CD14-positive monocyte (primary cell): ENCODE results near the gene KLRK1. TPM values are rescaled to one million over a fixed set of nuclear protein-coding genes. Genes with fewer than 3 reads are reported as not detected.
"Not testable (repeated sequence)": the region's sequence is repeated elsewhere in the genome, so short reads cannot be mapped to it uniquely, and the experiment has no call there.

Experiments used
- DNase-seq, 3 donors: peaks; one replicate each; pipeline ENCODE4 v3.0.0-alpha.2; 2011 to 2022
- H2AFZ ChIP-seq: 2 replicates; pipeline ENCODE4 v1.6.0; 2012; ENCODE audit warnings: mild to moderate bottlenecking, low read depth, low read length, inconsistent platforms; ENCODE audit not compliant: insufficient read depth, poor library complexity, severe bottlenecking
- H3K27ac ChIP-seq, 2 donors: 1 replicate in 1 of 2; 2 replicates in 1 of 2; pipeline ENCODE4 v1.5.1; 2012 to 2013; ENCODE audit warnings: low read length in 2 of 2, control low read depth in 1 of 2, inconsistent platforms in 1 of 2, low read depth in 1 of 2, mild to moderate bottlenecking in 1 of 2
- H3K27me3 ChIP-seq, 2 donors: one replicate each; pipeline versions ENCODE4 v1.6.0 to v1.6.1; 2011 to 2013; ENCODE audit warnings: low read length in 2 of 2; ENCODE audit not compliant: control insufficient read depth in 2 of 2, insufficient read depth in 2 of 2
- H3K36me3 ChIP-seq, 2 donors: replicated peaks in 1 of 2; 1 replicate in 1 of 2; 2 replicates in 1 of 2; pipeline versions ENCODE4 v1.5.1 to v1.6.1; 2012 to 2013; ENCODE audit warnings: low read length in 2 of 2, control low read depth in 1 of 2, inconsistent platforms in 1 of 2, mild to moderate bottlenecking in 1 of 2; ENCODE audit not compliant: insufficient read depth in 2 of 2, control insufficient read depth in 1 of 2
- H3K4me1 ChIP-seq, 2 donors: 1 replicate in 1 of 2; 2 replicates in 1 of 2; pipeline versions ENCODE4 v1.5.1 to v1.6.1; 2012 to 2013; ENCODE audit warnings: low read length in 2 of 2, control low read depth in 1 of 2, inconsistent platforms in 1 of 2, mild to moderate bottlenecking in 1 of 2, moderate library complexity in 1 of 2; ENCODE audit not compliant: insufficient read depth in 2 of 2, control insufficient read depth in 1 of 2
- H3K4me2 ChIP-seq: replicated peaks from 2 replicates; pipeline ENCODE3; 2012; ENCODE audit warnings: low read length, moderate library complexity, mild to moderate bottlenecking; ENCODE audit not compliant: poor library complexity, severe bottlenecking; ENCODE audit errors: extremely low read depth
- H3K4me3 ChIP-seq, 3 experiments: fragments of 200-600 bp in 1 of 3; sonication (generic) in 1 of 3; replicated peaks in 1 of 3; 1 replicate in 2 of 3; 2 replicates in 1 of 3; pipeline ENCODE4 v1.5.1; 2011 to 2013; ENCODE audit warnings: low read length in 3 of 3, mild to moderate bottlenecking in 3 of 3, control low read depth in 2 of 3, low read depth in 2 of 3, inconsistent platforms in 1 of 3, moderate library complexity in 1 of 3
- H3K79me2 ChIP-seq: 2 replicates; pipeline ENCODE4 v1.6.0; 2012; ENCODE audit warnings: mild to moderate bottlenecking, control low read depth, inconsistent platforms, low read length, moderate library complexity; ENCODE audit not compliant: insufficient read depth
- H3K9ac ChIP-seq: 2 replicates; pipeline ENCODE4 v1.6.0; 2017; ENCODE audit warnings: low read length, mild to moderate bottlenecking; ENCODE audit not compliant: insufficient read depth, poor library complexity, severe bottlenecking
- H3K9me3 ChIP-seq, 2 donors: replicated peaks in 1 of 2; 1 replicate in 1 of 2; 2 replicates in 1 of 2; pipeline versions ENCODE4 v1.5.1 to v1.6.1; 2012 to 2013; ENCODE audit warnings: low read length in 2 of 2, control low read depth in 1 of 2; ENCODE audit not compliant: control insufficient read depth in 1 of 2, insufficient read depth in 1 of 2
- H4K20me1 ChIP-seq: 2 replicates; pipeline ENCODE4 v1.6.0; 2012; ENCODE audit warnings: mild to moderate bottlenecking, low read length, control low read depth, moderate library complexity; ENCODE audit not compliant: insufficient read depth
- H3K27ac Mint-ChIP-seq, 7 donors: one replicate each; pipeline ENCODE4 v1.8.0; 2020; ENCODE audit warnings: mild to moderate bottlenecking in 7 of 7, mixed read lengths in 7 of 7, moderate library complexity in 6 of 7, inconsistent platforms in 2 of 7
- H3K27me3 Mint-ChIP-seq, 3 donors: one replicate each; pipeline ENCODE4 v1.8.0; 2021 to 2022; ENCODE audit warnings: low read depth in 3 of 3, mild to moderate bottlenecking in 3 of 3, mixed read lengths in 3 of 3, moderate library complexity in 3 of 3, inconsistent platforms in 1 of 3
- H3K36me3 Mint-ChIP-seq, 2 donors: one replicate each; pipeline ENCODE4 v1.8.0; 2020; ENCODE audit warnings: mixed read lengths in 2 of 2, inconsistent platforms in 1 of 2, mild to moderate bottlenecking in 1 of 2
- H3K4me1 Mint-ChIP-seq: one replicate; pipeline ENCODE4 v1.8.0; 2020; ENCODE audit warnings: mild to moderate bottlenecking, mixed read lengths
- H3K4me3 Mint-ChIP-seq, 2 donors: one replicate each; pipeline ENCODE4 v1.8.0; 2020; ENCODE audit warnings: mild to moderate bottlenecking in 2 of 2, mixed read lengths in 2 of 2, moderate library complexity in 1 of 2
- H3K9me3 Mint-ChIP-seq, 7 donors: one replicate each; pipeline ENCODE4 v1.8.0; 2020 to 2022; ENCODE audit warnings: mixed read lengths in 7 of 7, mild to moderate bottlenecking in 6 of 7, moderate library complexity in 6 of 7, inconsistent platforms in 2 of 7
- CTCF ChIP-seq: fragments of 200-600 bp; IDR thresholded peaks from one replicate; pipeline ENCODE4 v1.8.0; 2022; ENCODE audit warnings: antibody characterized with exemption, mild to moderate bottlenecking
- WGBS: methylation state at CpG from one replicate; pipeline ENCODE4 v1.1.5; 2013; ENCODE audit warnings: missing lambda C conversion rate; ENCODE audit not compliant: insufficient coverage; 5-methylcytosine and 5-hydroxymethylcytosine counted together
- intact Hi-C, 2 donors: fragments of 100-400 bp; cut with micrococcal nuclease; formaldehyde crosslinking; loops; one replicate each; pipeline versions ENCODE4 v1.15.0 to v1.15.1; 2023
- polyA plus RNA-seq, 3 donors: library from polyadenylated mRNA; depleted of rRNA in 1 of 3; unstranded in 2 of 3; stranded (reverse) in 1 of 3; fragments of 300-500 nt in 2 of 3; fragments of >200 nt in 1 of 3; fragmentation: Illumina TruSeq in 2 of 3; gene quantifications; 1 replicate in 2 of 3; 2 replicates in 1 of 3; pipeline ENCODE4 v1.2.3, GENCODE V29; 2012 to 2021

The KLRK1 gene
- polyA plus RNA-seq, 3 donors = 0.05 to 1.3 (median 1.3) TPM

GRCh38 chr12:10374624-10375018 is 15.2 kb downstream of the KLRK1 start:
- peak overlapping the region; percentile 29 for H2AFZ ChIP-seq
- Mint-ChIP-seq H3K27ac (peak overlapping the region in 6 of 7 donors; percentile 50 to 92 (median 87)), H3K27me3 (peaks cover 0 to 4% (median 0%) of the 10 kb centered on the region in 3 donors), H3K4me1 (peaks cover 47% of the 10 kb centered on the region), H3K36me3 (no peaks in the 10 kb centered on the region), H3K4me3 (peak overlapping the region; percentile 27 to 46), H3K9me3 (peaks cover 0 to 2% (median 0%) of the 10 kb centered on the region in 7 donors)
- no peak overlapping the region for H3K4me3 ChIP-seq
- no peak overlapping the region for H3K9ac ChIP-seq
- no peaks in the 10 kb centered on the region for H3K36me3 ChIP-seq
- H3K27me3 ChIP-seq = no peaks in the 10 kb centered on the region
- WGBS = no CpG with 5 or more reads among the region's 3 CpGs
- H3K9me3 ChIP-seq = no peaks in the 10 kb centered on the region
- H3K4me1 ChIP-seq = peaks cover 35 to 52% of the 10 kb centered on the region in 2 donors
- H3K4me2 ChIP-seq = no peak overlapping the region
- H3K79me2 ChIP-seq = no peaks in the 10 kb centered on the region
- no peaks in the 10 kb centered on the region for H4K20me1 ChIP-seq
- no peak for TF ChIP-seq CTCF
- intact Hi-C loops = no loop called here
- DNase-seq = no peak
- peak overlapping the region; percentile 46 to 72 for H3K27ac ChIP-seq

- H3K36me3 ChIP-seq = no peaks in the 10 kb centered on the region
- H3K27ac ChIP-seq = peak overlapping the region; percentile 38 to 84
- no peak overlapping the region for H3K9ac ChIP-seq
- peak overlapping the region; percentile 76 for H2AFZ ChIP-seq
- peaks cover 0 to 8% of the 10 kb centered on the region in 2 donors for H3K9me3 ChIP-seq
- Mint-ChIP-seq H3K4me3 (peak overlapping the region in 1 of 2 donors; percentile 35), H3K4me1 (peaks cover 55% of the 10 kb centered on the region), H3K36me3 (no peaks in the 10 kb centered on the region), H3K27me3 (peaks cover 0 to 4% (median 0%) of the 10 kb centered on the region in 3 donors), H3K27ac (peak overlapping the region; percentile 13 to 94 (median 76)), H3K9me3 (peaks cover 4 to 13% (median 7%) of the 10 kb centered on the region in 7 donors)
- 0% methylated on average over 1 of the region's 1 CpG for WGBS
- intact Hi-C loops = no loop called here
- no peaks in the 10 kb centered on the region for H3K79me2 ChIP-seq
- peaks cover 35 to 52% of the 10 kb centered on the region in 2 donors for H3K4me1 ChIP-seq
- TF ChIP-seq CTCF = no peak
- no peaks in the 10 kb centered on the region for H3K27me3 ChIP-seq
- peak overlapping the region in 1 of 3 experiments; percentile 61 for H3K4me3 ChIP-seq
- H3K4me2 ChIP-seq = peak overlapping the region; percentile 71
- DNase-seq = peak; percentile 9 to 53 (median 27)
- H4K20me1 ChIP-seq = no peaks in the 10 kb centered on the region
Observed at GRCh38 chr12:10372559-10372958, 17.3 kb downstream of the KLRK1 start.

- H3K9me3 ChIP-seq, intact Hi-C loops, H3K27me3 Mint-ChIP-seq, H3K36me3 ChIP-seq, H3K27me3 ChIP-seq, H3K79me2 ChIP-seq, H4K20me1 ChIP-seq, DNase-seq, H3K9ac ChIP-seq, H3K36me3 Mint-ChIP-seq: not testable (repeated sequence)
- Histone ChIP-seq H3K27ac (peak overlapping the region; percentile 38 to 84), H3K4me2 (peak overlapping the region; percentile 71), H2AFZ (peak overlapping the region; percentile 76), H3K4me1 (peaks cover 35 to 52% of the 10 kb centered on the region in 2 donors), H3K4me3 (peak overlapping the region in 1 of 3 experiments; percentile 61)
- no CpG with 5 or more reads among the region's 6 CpGs for WGBS
- peaks cover 55% of the 10 kb centered on the region for H3K4me1 Mint-ChIP-seq
- H3K9me3 Mint-ChIP-seq = peaks cover 4 to 17% (median 8%) of the 10 kb centered on the region in 7 donors
- peak overlapping the region; percentile 43 to 94 (median 91) for H3K27ac Mint-ChIP-seq
- peak overlapping the region in 1 of 2 donors; percentile 82 for H3K4me3 Mint-ChIP-seq
Observed at GRCh38 chr12:10371893-10372535, 17.8 kb downstream of the KLRK1 start.
